H1 (cell line): ENCODE results near the gene PRTG. TPM values are rescaled to one million over a fixed set of nuclear protein-coding genes. Genes with fewer than 3 reads are reported as not detected.

Source experiments
- CHD2 ChIP-seq: IDR thresholded peaks from 2 replicates; pipeline ENCODE4 v1.6.1; 2012; ENCODE audit warnings: low read length, improper control_type of control experiment
- CTBP2 ChIP-seq: IDR thresholded peaks from 2 replicates; pipeline ENCODE4 v1.7.0; 2011; ENCODE audit warnings: borderline replicate concordance, mild to moderate bottlenecking, moderate library complexity, mixed read lengths, low read length; ENCODE audit not compliant: insufficient read depth, insufficient read length
- EGR1 ChIP-seq: IDR thresholded peaks from 2 replicates; pipeline ENCODE4 v1.6.1; 2011; ENCODE audit warnings: low read depth, low read length, borderline replicate concordance
- NRF1 ChIP-seq: IDR thresholded peaks from 2 replicates; pipeline ENCODE4 v1.6.1; 2011; ENCODE audit warnings: mild to moderate bottlenecking, low read depth, low read length, improper control_type of control experiment
- RNF2 ChIP-seq: fragments of 200-900, 300-1000 bp; sonication (generic); IDR thresholded peaks from 2 replicates; pipeline ENCODE4 v1.7.1; 2016; ENCODE audit warnings: borderline replicate concordance, low read depth, mild to moderate bottlenecking, antibody characterized with exemption, low read length; ENCODE audit not compliant: poor library complexity, severe bottlenecking; ENCODE audit errors: missing control alignments
- SIN3A ChIP-seq, 2 experiments: IDR thresholded peaks in 1 of 2; conservative IDR thresholded peaks in 1 of 2; 2 replicates each; pipeline ENCODE4 v1.6.1; 2011 to 2012; ENCODE audit warnings: low read length in 2 of 2, improper control_type of control experiment in 1 of 2, low read depth in 1 of 2, mild to moderate bottlenecking in 1 of 2
- SP1 ChIP-seq: IDR thresholded peaks from 2 replicates; pipeline ENCODE4 v1.6.1; 2011; ENCODE audit warnings: low read depth, low read length
- polyA plus RNA-seq, 7 experiments: library from polyadenylated mRNA; depleted of rRNA in 3 of 7; stranded (reverse) in 5 of 7; unstranded in 2 of 7; fragments of >200 nt in 5 of 7; fragments of 200-250 nt in 2 of 7; gene quantifications; 1 replicate in 5 of 7; 2 replicates in 1 of 7; 4 replicates in 1 of 7; pipeline versions ENCODE4 v1.2.1 to v1.2.3, GENCODE V29; 2011 to 2013; ENCODE audit warnings: missing spikeins in 2 of 7, mixed read lengths in 2 of 7
- total RNA-seq: library from RNA; stranded (reverse); fragmentation: NEBNext Ultra II Directional; extraction: Animal tissue kit (Norgen Biotek cat#: 25700); gene quantifications from 2 replicates; pipeline ENCODE4 v1.2.1, GENCODE V29; 2021

PRTG gene
- total and polyA plus RNA-seq, 2 of the 8 experiments (the other 6 are each of a cell fraction or from before 2014, with no cell fraction given): 3.1 to 3.2 TPM

GRCh38 chr15:55613727-55614126, 129.2 kb downstream of the PRTG start (continued):
- TF ChIP-seq RNF2 (no peak), SP1 (no peak), EGR1 (no peak), CHD2 (no peak), CTBP2 (no peak), NRF1 (no peak), SIN3A (conservative IDR thresholded peaks at IDR 0.05 in 1 of 2, IDR thresholded peaks at IDR 0.05 in 1 of 2; ENCODE audit: low read depth in 1 of 2, low read length in 2 of 2) (no peak)
